Fibroblast of skin of right quadriceps (primary cell): Measurements from ENCODE around the gene NIPAL1.
"Not testable (repeated sequence)": the region's sequence is repeated elsewhere in the genome, so short reads cannot be mapped to it uniquely, and the experiment has no call there.

Experiments
- DNase-seq: peaks from one replicate; pipeline ENCODE4 v3.0.0-alpha.2; 2013

The NIPAL1 gene

GRCh38 chr4:48016141-48017107, at the start of gene NIPAL1, which contains the start of gene CNGA1:
TSS of gene NIPAL1 (plus strand) at chr4:48016772. CDS start at chr4:48016840, 68 bp downstream.
TSS of gene CNGA1 (minus strand) at chr4:48016681. CDS start at chr4:47952689, 63,992 bp downstream.
- DNase-seq = peak; percentile 53

- no peak for DNase-seq
Observed at GRCh38 chr4:47968847-47969246, 47.7 kb upstream of the NIPAL1 start.

- DNase-seq = no peak
Observed at GRCh38 chr4:47972181-47972580, 44.4 kb upstream of the NIPAL1 start.

- no peak for DNase-seq
Observed at GRCh38 chr4:47972721-47973120, 43.9 kb upstream of the NIPAL1 start.

GRCh38 chr4:47974566-47974965, 42.0 kb upstream of the NIPAL1 start:
- no peak for DNase-seq

- no peak for DNase-seq
Observed at GRCh38 chr4:47990145-47990544, 26.4 kb upstream of the NIPAL1 start.

- not testable (repeated sequence) for DNase-seq
Observed at GRCh38 chr4:47992475-47992874, 24.1 kb upstream of the NIPAL1 start.

- DNase-seq = no peak
Observed at GRCh38 chr4:47996021-47996420, 20.6 kb upstream of the NIPAL1 start.

- no peak for DNase-seq
Observed at GRCh38 chr4:48002267-48002666, 14.3 kb upstream of the NIPAL1 start.

- not testable (repeated sequence) for DNase-seq
Observed at GRCh38 chr4:48003568-48003967, 13.0 kb upstream of the NIPAL1 start.

GRCh38 chr4:48005781-48006180, 10.8 kb upstream of the NIPAL1 start:
- DNase-seq = no peak

- no peak for DNase-seq
Observed at GRCh38 chr4:48008021-48008596, 8.5 kb upstream of the NIPAL1 start.

- not testable (repeated sequence) for DNase-seq
Observed at GRCh38 chr4:48010906-48011305, 5.7 kb upstream of the NIPAL1 start.

GRCh38 chr4:48011722-48012121, 4.8 kb upstream of the NIPAL1 start:
- DNase-seq = no peak

- DNase-seq = no peak
Observed at GRCh38 chr4:48012824-48013223, 3.7 kb upstream of the NIPAL1 start.

- DNase-seq = no peak
Observed at GRCh38 chr4:48015216-48015615, 1.4 kb upstream of the NIPAL1 start.

GRCh38 chr4:48015678-48016077, 894 bp upstream of the NIPAL1 start:
- no peak for DNase-seq

- DNase-seq = peak; percentile 55
Observed at GRCh38 chr4:48017108-48017571, 568 bp downstream of the NIPAL1 start.

- no peak for DNase-seq
Observed at GRCh38 chr4:48018112-48018511, 1.5 kb downstream of the NIPAL1 start.

GRCh38 chr4:48021100-48021499, 4.5 kb downstream of the NIPAL1 start:
- no peak for DNase-seq

GRCh38 chr4:48022192-48022799, 5.7 kb downstream of the NIPAL1 start:
- DNase-seq = no peak

GRCh38 chr4:48024522-48024921, 8.0 kb downstream of the NIPAL1 start:
- DNase-seq = no peak

- DNase-seq = peak; percentile 22
Observed at GRCh38 chr4:48025005-48025404, 8.4 kb downstream of the NIPAL1 start.

GRCh38 chr4:48027653-48028052, 11.1 kb downstream of the NIPAL1 start:
- no peak for DNase-seq
